IMR-90 (cell line): ENCODE results near the gene GPER1. TPM values are rescaled to one million over a fixed set of nuclear protein-coding genes. Genes with fewer than 3 reads are reported as not detected.
"Not testable (repeated sequence)": the region's sequence is repeated elsewhere in the genome, so short reads cannot be mapped to it uniquely, and the experiment has no call there.

Experiments used
- ATAC-seq: fragments of 200-7000 bp; cut with Tn5 transposase; 2 replicates; pipeline ENCODE4 v1.9.1; 2020; ENCODE audit warnings: low read depth, mild to moderate bottlenecking, moderate library complexity
- BruUV-seq: library from RNA; stranded (reverse); fragments of 400-500 nt; replicated peaks from 2 replicates; lab custom pipeline; 2021; lab: Mats Ljungman, UMichigan
- CTCF ChIA-PET: fragments of 300-600 bp; formaldehyde crosslinking; extraction: SDS; loops from one replicate; lab custom pipeline; 2021; ENCODE audit warnings: antibody characterized with exemption; lab: Yijun Ruan, JAX
- POLR2A ChIA-PET: fragments of 300-600 bp; sonication (Branson Sonifier 250); formaldehyde crosslinking; loops from one replicate; lab custom pipeline; 2022; ENCODE audit warnings: antibody characterized with exemption; ENCODE audit not compliant: unreplicated experiment; lab: Charles Lee
- DNase-seq: peaks from one replicate; pipeline ENCODE4 v3.0.0; 2013
- H2AFZ ChIP-seq: replicated peaks from 2 replicates; pipeline ENCODE3; 2013; ENCODE audit warnings: low read length, mild to moderate bottlenecking; ENCODE audit not compliant: poor library complexity
- H2AK5ac ChIP-seq: 2 replicates; pipeline ENCODE4 v1.6.1; 2013; ENCODE audit warnings: low read depth, low read length, inconsistent platforms
- H2AK9ac ChIP-seq: replicated peaks from 2 replicates; pipeline ENCODE3; 2013; ENCODE audit warnings: mild to moderate bottlenecking, low read depth, low read length, moderate library complexity; ENCODE audit not compliant: poor library complexity
- H2BK120ac ChIP-seq: 2 replicates; pipeline ENCODE4 v1.6.1; 2013; ENCODE audit warnings: low read depth, low read length, inconsistent platforms
- H2BK15ac ChIP-seq: 3 replicates; pipeline ENCODE4 v1.6.1; 2013; ENCODE audit warnings: low read depth, low read length, inconsistent platforms
- H2BK20ac ChIP-seq: 2 replicates; pipeline ENCODE4 v1.6.1; 2013; ENCODE audit warnings: low read depth, mild to moderate bottlenecking, inconsistent platforms, low read length, moderate library complexity
- H2BK5ac ChIP-seq: 2 replicates; pipeline ENCODE4 v1.6.1; 2013; ENCODE audit warnings: mild to moderate bottlenecking, low read depth, low read length, inconsistent platforms; ENCODE audit not compliant: poor library complexity, severe bottlenecking
- H3K14ac ChIP-seq: replicated peaks from 2 replicates; pipeline ENCODE4 v1.6.1; 2013; ENCODE audit warnings: low read depth, low read length, inconsistent platforms
- H3K18ac ChIP-seq: 2 replicates; pipeline ENCODE4 v1.6.1; 2013; ENCODE audit warnings: low read depth, low read length, control low read depth
- H3K23ac ChIP-seq: 2 replicates; pipeline ENCODE4 v1.6.1; 2013; ENCODE audit warnings: low read depth, low read length, inconsistent platforms
- H3K27ac ChIP-seq: 2 replicates; pipeline ENCODE4 v1.5.1; 2013; ENCODE audit warnings: mild to moderate bottlenecking, control low read depth, low read length; ENCODE audit not compliant: insufficient read depth
- H3K27me3 ChIP-seq: 2 replicates; pipeline ENCODE4 v1.6.1; 2013; ENCODE audit warnings: low read length; ENCODE audit not compliant: control insufficient read depth, insufficient read depth
- H3K36me3 ChIP-seq: 2 replicates; pipeline ENCODE4 v1.6.1; 2013; ENCODE audit warnings: low read length, mixed read lengths; ENCODE audit not compliant: control insufficient read depth, insufficient read depth
- H3K4ac ChIP-seq: 2 replicates; pipeline ENCODE4 v1.6.1; 2013; ENCODE audit warnings: low read depth, low read length, inconsistent platforms
- H3K4me1 ChIP-seq: 2 replicates; pipeline ENCODE4 v1.6.1; 2013; ENCODE audit warnings: low read length, mixed read lengths; ENCODE audit not compliant: control insufficient read depth, insufficient read depth
- H3K4me2 ChIP-seq: 2 replicates; pipeline ENCODE4 v1.6.1; 2013; ENCODE audit warnings: low read depth, mild to moderate bottlenecking, control low read depth, low read length, moderate library complexity
- H3K4me3 ChIP-seq: 2 replicates; pipeline ENCODE4 v1.5.1; 2013; ENCODE audit warnings: low read depth, mild to moderate bottlenecking, control low read depth, low read length, moderate library complexity; ENCODE audit not compliant: insufficient read depth
- H3K56ac ChIP-seq: 2 replicates; pipeline ENCODE4 v1.6.1; 2013; ENCODE audit warnings: low read length, inconsistent platforms; ENCODE audit not compliant: insufficient read depth; ENCODE audit errors: extremely low read depth
- H3K79me1 ChIP-seq, 2 experiments: 2 replicates each; pipeline ENCODE4 v1.6.1; 2013; ENCODE audit warnings: low read length in 2 of 2, inconsistent platforms in 1 of 2, low read depth in 1 of 2
- H3K9ac ChIP-seq: 2 replicates; pipeline ENCODE4 v1.6.1; 2013; ENCODE audit warnings: low read depth, low read length, control low read depth
- H3K9me1 ChIP-seq: 2 replicates; pipeline ENCODE4 v1.6.1; 2013; ENCODE audit warnings: low read length, inconsistent platforms; ENCODE audit not compliant: insufficient read depth
- H3K9me3 ChIP-seq: 2 replicates; pipeline ENCODE4 v1.6.1; 2013; ENCODE audit warnings: low read length; ENCODE audit not compliant: control insufficient read depth, insufficient read depth
- H4K20me1 ChIP-seq: 2 replicates; pipeline ENCODE4 v1.6.1; 2013; ENCODE audit warnings: low read length, inconsistent platforms; ENCODE audit not compliant: insufficient read depth
- H4K5ac ChIP-seq: 2 replicates; pipeline ENCODE4 v1.6.1; 2013; ENCODE audit warnings: mild to moderate bottlenecking, low read depth, low read length, control low read depth
- H4K8ac ChIP-seq, 2 experiments: 2 replicates each; pipeline ENCODE4 v1.6.1; 2013; ENCODE audit warnings: low read depth in 2 of 2, low read length in 2 of 2, control low read depth in 1 of 2, inconsistent platforms in 1 of 2
- H4K91ac ChIP-seq: 2 replicates; pipeline ENCODE4 v1.6.1; 2013; ENCODE audit warnings: low read depth, low read length, inconsistent platforms; ENCODE audit not compliant: insufficient read depth
- WGBS, 2 experiments: methylation state at CpG; one replicate each; pipeline versions ENCODE4 v1.1.5 to v1.1.7; 2013; ENCODE audit warnings: missing lambda C conversion rate in 2 of 2; ENCODE audit not compliant: insufficient read length in 1 of 2; ENCODE audit errors: extremely low coverage in 2 of 2; 5-methylcytosine and 5-hydroxymethylcytosine counted together
- dilution Hi-C: fragments of 300-500 bp; cut with HindIII; formaldehyde crosslinking; loops from one replicate; pipeline ENCODE4 v1.14.3; 2018; ENCODE audit warnings: low sequenced_read_pairs; ENCODE audit not compliant: unreplicated experiment
- in situ Hi-C: fragments of 300-500 bp; cut with MboI; formaldehyde crosslinking; loops from 3 replicates; pipeline ENCODE4 v1.14.3; 2019; ENCODE audit warnings: low sequenced_read_pairs, inconsistent platforms, mixed read lengths
- intact Hi-C: fragments of 100-400 bp; cut with micrococcal nuclease; formaldehyde crosslinking; loops from 2 replicates; pipeline ENCODE4 v1.10.0; 2022
- polyA plus RNA-seq, 3 experiments: library from polyadenylated mRNA; depleted of rRNA; stranded (reverse); fragments of >200 nt; gene quantifications; 2 replicates each; pipeline ENCODE4 v1.2.3, GENCODE V29; 2012; ENCODE audit warnings: low replicate concordance in 1 of 3
- total RNA-seq: library from RNA; depleted of rRNA; stranded (reverse); fragments of >200 nt; gene quantifications from 2 replicates; pipeline ENCODE4 v1.2.3, GENCODE V29; 2012

Gene GPER1
- total and polyA plus RNA-seq, 2 of the 4 experiments (the other 2 are of a cell fraction), result 2.0 to 5.8 TPM

- H3K27me3 ChIP-seq, H3K4me1 ChIP-seq, H2BK20ac ChIP-seq, intact Hi-C loops, dilution Hi-C loops, H2BK15ac ChIP-seq, H2AFZ ChIP-seq, H4K8ac ChIP-seq, H3K18ac ChIP-seq, ATAC-seq, H3K56ac ChIP-seq, H3K23ac ChIP-seq, H4K20me1 ChIP-seq, DNase-seq, H3K4me2 ChIP-seq, H2BK120ac ChIP-seq, H3K9ac ChIP-seq, H2AK9ac ChIP-seq, H3K14ac ChIP-seq, POLR2A ChIA-PET, H2BK5ac ChIP-seq, H3K4me3 ChIP-seq, H3K27ac ChIP-seq, H4K91ac ChIP-seq, H2AK5ac ChIP-seq, H4K5ac ChIP-seq, BruUV-seq, H3K9me3 ChIP-seq, in situ Hi-C loops, H3K36me3 ChIP-seq, H3K4ac ChIP-seq, H3K9me1 ChIP-seq: not testable (repeated sequence)
- WGBS, 2 experiments, result 93% methylated on average over 18 of the region's 44 CpGs; no CpG with 5 or more reads in 1 of the 2 experiments
- CTCF ChIA-PET, result interaction anchor here (0.6 kb wide), 1 partner anchor 8 kb away, joined by 3 read pairs; no protein-coding TSS in a partner anchor
- peaks cover 0 to 21% of the 10 kb centered on the region in 2 experiments; a peak in 3 of 4 replicates for H3K79me1 ChIP-seq
These were observed 27.5 kb downstream of the GPER1 start for GRCh38 chr7:1115171-1116045.

- intact Hi-C loops, H2BK5ac ChIP-seq, H3K18ac ChIP-seq, H2BK20ac ChIP-seq, H3K4me3 ChIP-seq, H3K4ac ChIP-seq, H2AFZ ChIP-seq, H4K20me1 ChIP-seq, H3K14ac ChIP-seq, H4K5ac ChIP-seq, H2AK5ac ChIP-seq, H3K27ac ChIP-seq, DNase-seq, BruUV-seq, POLR2A ChIA-PET, H3K27me3 ChIP-seq, H3K36me3 ChIP-seq, dilution Hi-C loops, H3K4me2 ChIP-seq, H4K91ac ChIP-seq, H3K9me3 ChIP-seq, CTCF ChIA-PET, H2AK9ac ChIP-seq, H2BK120ac ChIP-seq, H3K9me1 ChIP-seq, H4K8ac ChIP-seq, H3K56ac ChIP-seq, ATAC-seq, in situ Hi-C loops, H2BK15ac ChIP-seq, H3K9ac ChIP-seq, H3K4me1 ChIP-seq, H3K23ac ChIP-seq: not testable (repeated sequence)
- WGBS, 2 experiments, result 67% methylated on average over 3 of the region's 49 CpGs; no CpG with 5 or more reads in 1 of the 2 experiments
- H3K79me1 ChIP-seq, result peaks cover 0 to 27% of the 10 kb centered on the region in 2 experiments; a peak in 3 of 4 replicates
These were observed 28.6 kb downstream of the GPER1 start for GRCh38 chr7:1116383-1117008.
